ENCODE data around the gene OAF. TPM values are rescaled to one million over a fixed set of nuclear protein-coding genes. Genes with fewer than 3 reads are reported as not detected.

Gene OAF
- total RNA-seq, 1 donor from 2014 or later = 17.8 TPM

GRCh38 chr11:120181376-120181975 is 29.4 kb upstream of the OAF start:
- no peaks in the 10 kb centered on the region for H3K27me3 ChIP-seq (ENCODE audit: low read depth)
- no peak for DNase-seq
- H3K4me1 ChIP-seq = peaks cover 10% of the 10 kb centered on the region
- TF ChIP-seq CTCF (IDR thresholded peaks at IDR 0.05) = no peak
- H3K36me3 ChIP-seq = no peaks in the 10 kb centered on the region
- H3K9me3 ChIP-seq = no peaks in the 10 kb centered on the region
- no peak overlapping the region for H3K4me3 ChIP-seq
- intact Hi-C loops (cut with DNase I) = no loop called here
- no peak for ATAC-seq
- H3K27ac ChIP-seq = no peak overlapping the region

GRCh38 chr11:120182372-120182771 is 28.5 kb upstream of the OAF start:
- no peak for DNase-seq
- no peaks in the 10 kb centered on the region for H3K27me3 ChIP-seq (ENCODE audit: low read depth)
- H3K36me3 ChIP-seq = no peaks in the 10 kb centered on the region
- ATAC-seq = no peak
- peaks cover 14% of the 10 kb centered on the region for H3K4me1 ChIP-seq
- no peak for TF ChIP-seq CTCF (IDR thresholded peaks at IDR 0.05)
- no peak overlapping the region for H3K27ac ChIP-seq
- no peaks in the 10 kb centered on the region for H3K9me3 ChIP-seq
- intact Hi-C loops (cut with DNase I) = no loop called here
- no peak overlapping the region for H3K4me3 ChIP-seq

GRCh38 chr11:120182790-120183491 is 27.9 kb upstream of the OAF start:
- Histone ChIP-seq H3K9me3 (no peaks in the 10 kb centered on the region), H3K27ac (no peak overlapping the region), H3K4me1 (peaks cover 14% of the 10 kb centered on the region), H3K4me3 (no peak overlapping the region), H3K36me3 (no peaks in the 10 kb centered on the region), H3K27me3 (ENCODE audit: low read depth) (no peaks in the 10 kb centered on the region)
- intact Hi-C loops (cut with DNase I) = no loop called here
- TF ChIP-seq CTCF (IDR thresholded peaks at IDR 0.05) = peak; percentile 19
- no peak for DNase-seq
- peak; percentile 42 to 56 for ATAC-seq

- no peak overlapping the region for H3K4me3 ChIP-seq
- no peaks in the 10 kb centered on the region for H3K27me3 ChIP-seq (ENCODE audit: low read depth)
- ATAC-seq (no peak), DNase-seq (no peak)
- H3K9me3 ChIP-seq = no peaks in the 10 kb centered on the region
- H3K36me3 ChIP-seq = no peaks in the 10 kb centered on the region
- H3K27ac ChIP-seq = no peak overlapping the region
- TF ChIP-seq CTCF (IDR thresholded peaks at IDR 0.05) = no peak
- H3K4me1 ChIP-seq = peaks cover 14% of the 10 kb centered on the region
- intact Hi-C loops (cut with DNase I) = no loop called here
These were observed 27.1 kb upstream of the OAF start for GRCh38 chr11:120183701-120184141.

GRCh38 chr11:120184371-120184945 is 26.4 kb upstream of the OAF start:
- H3K27me3 ChIP-seq (ENCODE audit: low read depth) = no peaks in the 10 kb centered on the region
- peaks cover 14% of the 10 kb centered on the region for H3K4me1 ChIP-seq
- intact Hi-C loops (cut with DNase I) = no loop called here
- no peaks in the 10 kb centered on the region for H3K9me3 ChIP-seq
- no peak overlapping the region for H3K4me3 ChIP-seq
- H3K27ac ChIP-seq = no peak overlapping the region
- ATAC-seq (no peak), DNase-seq (no peak)
- no peaks in the 10 kb centered on the region for H3K36me3 ChIP-seq
- TF ChIP-seq CTCF (IDR thresholded peaks at IDR 0.05) = no peak

Measured in lower lobe of right lung (tissue), 2 donors.